ENCODE measurements around the gene BMP3. TPM values are rescaled to one million over a fixed set of nuclear protein-coding genes. Genes with fewer than 3 reads are reported as not detected.
"Not testable (repeated sequence)": the region's sequence is repeated elsewhere in the genome, so short reads cannot be mapped to it uniquely, and the experiment has no call there.

The BMP3 gene
- polyA plus RNA-seq (ENCODE audit: insufficient read length in 12 of 12): 1 to 10 TPM in 7 of 12 donors, under 1 TPM in 4, not detected in 1; 0.48 to 7.6 (median 1.1) TPM
- long read RNA-seq, donor 1, full-length matches to known transcripts: 5 of 5 reads
- long read RNA-seq, donor 1, partial matches to known transcripts: 0 of 5 reads
- long read RNA-seq, donor 1, other reads (novel, unspliced or antisense): 0 of 5 reads
- long read RNA-seq, donor 2: 0 reads
- long read RNA-seq, donor 3: 0 reads
- long read RNA-seq, donor 4: 0 reads
- long read RNA-seq, donor 5, full-length matches to known transcripts: 1 of 1 reads
- long read RNA-seq, donor 5, partial matches to known transcripts: 0 of 1 reads
- long read RNA-seq, donor 5, other reads (novel, unspliced or antisense): 0 of 1 reads
- long read RNA-seq, donor 6: 0 reads
- long read RNA-seq, donor 7: 0 reads
- long read RNA-seq, donor 8: 0 reads
- long read RNA-seq, donor 9, full-length matches to known transcripts: 1 of 1 reads
- long read RNA-seq, donor 9, partial matches to known transcripts: 0 of 1 reads
- long read RNA-seq, donor 9, other reads (novel, unspliced or antisense): 0 of 1 reads
- long read RNA-seq, donor 10, full-length matches to known transcripts: 1 of 1 reads
- long read RNA-seq, donor 10, partial matches to known transcripts: 0 of 1 reads
- long read RNA-seq, donor 10, other reads (novel, unspliced or antisense): 0 of 1 reads
- long read RNA-seq, donor 11, full-length matches to known transcripts: 2 of 2 reads
- long read RNA-seq, donor 11, partial matches to known transcripts: 0 of 2 reads
- long read RNA-seq, donor 11, other reads (novel, unspliced or antisense): 0 of 2 reads

DNA sequence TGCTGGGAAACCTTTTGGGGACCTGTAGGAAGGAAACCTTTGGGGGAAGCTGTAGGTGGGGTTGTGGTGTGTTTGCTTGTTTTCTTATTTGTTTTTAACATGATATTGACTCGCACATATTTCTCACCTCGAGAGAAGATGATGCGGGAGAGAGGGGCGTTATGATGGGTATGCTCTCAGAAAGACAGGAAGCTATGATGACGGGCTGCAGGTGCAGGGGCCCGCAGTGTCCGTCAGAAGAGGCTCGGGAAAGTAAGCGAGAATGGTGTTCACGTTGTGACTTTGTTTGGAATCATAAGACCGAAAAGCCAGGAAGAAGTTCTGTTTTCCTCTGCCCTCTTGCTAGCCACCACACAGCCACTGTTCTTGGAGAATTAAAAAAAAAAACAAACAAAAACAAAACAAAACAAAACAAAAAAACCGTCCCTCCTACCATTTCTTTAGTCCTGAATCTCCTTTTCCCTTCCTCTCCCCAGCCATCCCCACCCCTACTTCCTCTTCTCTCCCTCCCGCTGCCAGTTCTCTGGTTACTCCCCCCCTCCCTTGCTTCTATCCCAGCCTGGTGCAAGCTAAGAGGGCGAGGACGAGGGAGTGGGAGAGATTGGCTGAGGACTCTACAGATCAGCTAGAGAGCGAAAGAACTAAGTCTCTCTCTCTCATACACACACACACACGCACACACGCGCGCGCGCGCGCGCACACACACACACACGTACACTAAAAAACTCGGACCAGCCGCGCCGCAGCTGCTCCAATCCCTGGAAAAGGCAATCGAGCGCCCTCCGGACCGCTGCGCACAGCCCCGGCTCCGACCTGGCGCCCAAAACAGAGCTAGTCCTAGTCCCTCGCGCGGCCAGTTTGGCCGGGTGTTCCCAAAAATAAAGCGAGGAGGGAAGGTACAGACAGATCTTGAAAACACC, at the start of gene BMP3:
BMP3 (plus strand) TSS at position 648 of the 920 bp plus-strand sequence. CDS start 577 bp downstream, outside the sequence.
- DNase-seq: peak; percentile 64

DNA sequence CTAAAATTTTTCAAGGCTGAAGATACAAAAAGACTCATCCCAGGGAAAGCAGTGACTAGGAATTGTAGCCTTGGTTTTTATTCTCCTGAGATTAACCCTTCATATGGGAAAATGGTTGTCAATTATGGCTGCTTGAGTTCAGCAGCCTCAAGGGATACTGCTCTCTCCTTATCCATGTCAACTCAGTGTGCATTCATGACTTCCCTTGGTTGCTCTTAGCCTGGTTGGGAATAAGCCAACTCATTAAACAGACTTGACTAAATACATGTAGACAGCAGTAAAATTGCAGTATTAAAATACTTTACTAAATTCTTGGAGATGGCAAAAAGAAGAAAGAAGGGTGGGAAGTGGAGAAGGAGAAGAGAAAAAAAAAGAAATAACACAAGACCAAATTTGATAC, 44.5 kb upstream of the BMP3 start:
- no peak for DNase-seq

DNA sequence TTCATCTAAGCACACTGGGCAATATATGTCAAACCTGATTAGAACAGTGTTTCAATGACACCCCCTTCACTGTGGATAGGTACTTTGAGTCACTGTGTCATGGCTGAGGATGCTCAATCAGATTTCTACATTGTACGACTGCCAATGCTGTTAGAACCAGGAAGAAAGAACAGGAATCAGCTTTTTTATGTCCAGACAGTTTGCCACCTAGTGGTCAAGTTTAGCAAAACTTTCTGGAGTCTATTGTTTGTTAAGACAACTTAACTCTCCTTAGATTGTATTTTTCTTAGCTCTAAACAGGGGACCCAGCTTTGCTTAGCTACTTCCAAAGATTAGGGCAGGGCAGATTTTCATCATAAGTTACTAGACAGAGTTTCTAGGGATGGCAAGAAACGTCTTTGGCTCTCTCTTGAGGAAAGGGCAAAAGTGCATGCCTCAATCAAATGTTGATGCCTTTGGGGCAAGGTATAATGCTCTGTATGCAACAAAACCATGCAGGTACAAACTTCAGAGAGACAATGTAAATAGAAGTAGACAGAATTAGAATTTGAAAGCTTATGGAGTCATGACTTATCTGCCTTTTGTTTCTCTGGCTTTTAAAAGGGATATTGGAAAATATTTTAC, 40.5 kb upstream of the BMP3 start:
- peak; percentile 66 for DNase-seq

DNA sequence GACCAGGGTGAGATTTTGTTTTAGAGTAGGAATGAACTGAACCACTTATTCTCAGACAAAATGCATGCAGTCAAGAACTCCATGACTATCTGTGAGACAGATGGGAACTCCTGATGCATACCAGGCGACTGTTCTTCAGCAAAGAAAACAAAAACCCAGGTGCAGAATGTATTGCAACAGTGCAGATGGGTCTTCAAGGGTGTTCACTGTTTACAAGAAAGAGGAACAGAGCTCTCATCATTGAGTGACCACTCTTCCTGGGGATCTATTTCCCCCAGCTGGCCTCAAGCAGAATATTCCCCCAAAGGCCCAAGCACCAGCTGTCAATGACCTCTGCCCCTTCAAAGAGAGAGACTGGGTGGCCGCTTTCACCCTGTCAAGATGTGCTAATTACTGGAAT, 39.7 kb upstream of the BMP3 start:
- DNase-seq: no peak

DNA sequence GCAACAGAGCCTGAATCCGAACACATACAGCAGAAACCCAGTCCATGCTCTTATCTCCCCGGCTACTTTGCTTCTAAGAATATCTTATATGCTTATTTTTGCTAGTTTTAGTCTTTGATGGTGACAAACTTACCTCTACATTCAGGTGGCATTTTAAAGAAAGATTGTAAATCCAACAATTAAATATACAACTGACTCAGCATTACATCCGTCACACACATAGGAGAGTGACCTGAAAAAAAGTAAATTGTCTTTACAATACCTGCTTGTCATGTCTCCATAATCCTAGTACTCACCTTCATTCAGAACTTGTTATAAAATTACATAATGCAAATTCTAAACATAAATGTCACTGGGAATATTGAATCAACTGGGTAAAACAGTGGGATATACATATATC, 30.6 kb upstream of the BMP3 start:
- no peak for DNase-seq

DNA sequence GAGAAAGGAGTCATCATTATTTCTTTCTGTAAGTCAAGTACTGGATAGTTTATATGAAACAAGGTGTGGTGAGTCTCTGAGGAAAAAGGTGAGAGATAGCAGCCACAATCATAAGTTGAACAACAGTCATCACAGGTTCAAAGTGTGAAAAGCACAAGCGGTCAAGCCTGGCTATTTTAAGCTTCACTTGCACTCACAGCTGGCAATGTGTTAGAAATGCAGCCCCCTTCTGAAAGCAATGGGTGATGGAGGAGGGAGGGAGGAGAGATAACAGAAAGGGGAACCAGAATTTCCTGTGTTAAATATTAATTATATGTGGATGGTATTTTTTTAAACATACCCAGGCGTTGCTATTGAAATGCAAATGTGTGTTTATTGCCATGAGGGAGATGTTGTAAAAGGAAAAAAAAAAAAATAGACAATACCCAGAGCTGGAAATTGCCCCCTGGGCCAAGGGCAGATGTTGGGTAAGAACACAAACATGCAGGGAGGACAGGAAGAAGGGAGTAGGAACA, 26.9 kb upstream of the BMP3 start:
- DNase-seq: no peak

GRCh38 chr4:81007417-81007816, 23.1 kb upstream of the BMP3 start:
- no peak for DNase-seq

- DNase-seq: not testable (repeated sequence)
Measured at GRCh38 chr4:81016566-81016965, 13.9 kb upstream of the BMP3 start.

GRCh38 chr4:81019006-81019405, 11.5 kb upstream of the BMP3 start:
- DNase-seq: no peak

- no peak for DNase-seq
Measured at GRCh38 chr4:81021142-81021944, 9.2 kb upstream of the BMP3 start.

GRCh38 chr4:81021981-81022380, 8.5 kb upstream of the BMP3 start:
- DNase-seq: no peak

- no peak for DNase-seq
Measured at GRCh38 chr4:81023484-81023883, 7.0 kb upstream of the BMP3 start.

DNA sequence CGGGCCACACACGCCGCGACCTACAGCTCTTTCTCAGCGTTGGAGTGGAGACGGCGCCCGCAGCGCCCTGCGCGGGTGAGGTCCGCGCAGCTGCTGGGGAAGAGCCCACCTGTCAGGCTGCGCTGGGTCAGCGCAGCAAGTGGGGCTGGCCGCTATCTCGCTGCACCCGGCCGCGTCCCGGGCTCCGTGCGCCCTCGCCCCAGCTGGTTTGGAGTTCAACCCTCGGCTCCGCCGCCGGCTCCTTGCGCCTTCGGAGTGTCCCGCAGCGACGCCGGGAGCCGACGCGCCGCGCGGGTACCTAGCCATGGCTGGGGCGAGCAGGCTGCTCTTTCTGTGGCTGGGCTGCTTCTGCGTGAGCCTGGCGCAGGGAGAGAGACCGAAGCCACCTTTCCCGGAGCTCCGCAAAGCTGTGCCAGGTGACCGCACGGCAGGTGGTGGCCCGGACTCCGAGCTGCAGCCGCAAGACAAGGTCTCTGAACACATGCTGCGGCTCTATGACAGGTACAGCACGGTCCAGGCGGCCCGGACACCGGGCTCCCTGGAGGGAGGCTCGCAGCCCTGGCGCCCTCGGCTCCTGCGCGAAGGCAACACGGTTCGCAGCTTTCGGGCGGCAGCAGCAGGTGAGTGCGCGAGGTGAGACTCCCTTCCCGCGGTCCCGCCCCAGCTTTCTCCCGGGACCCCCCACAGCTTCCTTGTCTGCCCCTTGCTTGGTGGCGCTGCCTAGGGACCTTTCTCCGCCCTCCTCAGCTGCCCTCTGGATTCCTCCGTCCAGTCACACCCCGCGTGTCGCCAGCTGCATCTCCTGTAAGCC, 678 bp downstream of the BMP3 start:
- DNase-seq: no peak

DNA sequence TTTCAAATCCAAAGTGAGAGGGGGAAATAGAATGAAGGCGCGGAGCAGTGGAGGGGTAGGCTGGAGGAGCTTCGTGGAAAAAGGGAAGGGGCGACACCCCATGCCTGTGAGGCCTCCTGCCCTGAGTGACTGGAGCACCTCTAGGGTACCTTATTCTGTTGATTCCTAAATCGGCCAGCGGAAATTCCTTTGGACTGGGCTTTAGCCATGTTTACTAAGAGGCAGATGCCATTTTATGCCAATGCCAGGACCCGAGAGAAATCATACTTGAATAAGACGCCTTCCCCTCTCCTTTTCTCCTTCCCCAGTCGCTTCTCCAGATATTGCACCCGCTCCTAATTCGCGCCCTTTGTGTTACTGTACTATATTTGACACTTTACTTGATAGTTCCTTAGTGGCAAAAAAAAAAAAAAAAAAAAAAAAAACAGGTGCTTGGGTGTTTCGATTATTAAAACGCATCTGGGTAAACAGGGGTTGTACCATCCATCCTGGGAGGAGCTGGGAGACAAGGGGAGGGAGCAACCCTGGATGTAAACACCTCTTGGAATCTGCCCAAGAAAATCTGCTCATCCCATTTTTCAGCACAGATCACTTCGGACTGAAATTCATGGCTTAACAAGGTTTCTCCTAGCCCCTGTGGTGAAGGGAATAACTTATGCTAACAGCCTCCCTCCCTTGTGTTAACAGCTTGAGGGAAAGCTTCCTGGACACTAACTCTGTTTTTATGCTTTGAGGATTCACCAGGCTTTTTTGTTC, 1.5 kb downstream of the BMP3 start:
- no peak for DNase-seq

DNA sequence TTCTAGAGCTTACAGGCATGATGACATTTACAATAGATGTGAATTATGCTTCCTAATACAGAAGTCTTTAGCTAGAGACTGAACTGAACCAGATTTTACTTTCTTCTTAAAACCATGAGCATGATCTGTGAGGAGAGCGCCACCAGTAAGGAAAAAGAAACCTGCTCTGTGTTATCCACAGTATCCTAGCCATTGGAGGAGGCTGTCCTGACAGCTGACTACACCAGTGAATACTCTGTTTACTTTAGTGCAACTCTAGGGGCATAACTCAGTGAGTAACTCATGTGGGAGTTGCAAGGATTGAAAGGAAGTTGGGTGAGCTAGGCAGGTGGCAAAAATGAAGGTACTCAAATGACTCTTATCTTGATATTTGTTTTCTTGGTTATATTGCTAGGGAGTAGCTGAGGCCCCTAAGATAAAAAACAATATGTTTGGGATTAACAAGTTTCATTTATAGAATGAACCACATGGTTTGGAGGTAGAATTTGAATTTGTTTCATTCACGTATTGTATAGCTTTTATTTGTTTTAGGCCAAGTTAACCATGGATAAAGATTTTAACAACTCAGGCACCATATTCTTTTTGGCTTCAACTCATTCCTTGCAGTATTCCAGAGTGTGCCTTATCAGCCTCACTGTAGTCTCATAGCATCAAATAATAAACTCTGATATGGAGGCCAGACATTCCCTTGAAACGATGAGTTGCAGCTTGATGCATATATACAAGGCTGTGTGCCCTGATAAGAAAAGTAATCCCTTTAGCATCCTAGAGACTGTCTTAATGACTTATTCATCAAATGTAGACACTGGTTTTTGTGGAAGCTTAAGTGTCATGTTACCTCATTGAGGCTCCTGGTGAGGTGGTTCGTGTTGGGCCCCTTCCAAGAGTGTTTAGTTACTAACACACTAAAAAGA, 2.5 kb downstream of the BMP3 start:
- DNase-seq: no peak

GRCh38 chr4:81038636-81039350, 8.3 kb downstream of the BMP3 start:
- no peak for DNase-seq

Measured in muscle of arm (tissue), 14 donors.